HG03039 (cell line): ENCODE measurements around the gene SLC16A4.
"Not testable (repeated sequence)": the region's sequence is repeated elsewhere in the genome, so short reads cannot be mapped to it uniquely, and the experiment has no call there.

Experiments used
- ATAC-seq: cut with Tn5 transposase; IDR thresholded peaks from one replicate; pipeline ENCODE4 v1.9.1; 2021; ENCODE audit warnings: mild to moderate bottlenecking, moderate library complexity; ENCODE audit not compliant: unreplicated experiment

SLC16A4 gene

DNA sequence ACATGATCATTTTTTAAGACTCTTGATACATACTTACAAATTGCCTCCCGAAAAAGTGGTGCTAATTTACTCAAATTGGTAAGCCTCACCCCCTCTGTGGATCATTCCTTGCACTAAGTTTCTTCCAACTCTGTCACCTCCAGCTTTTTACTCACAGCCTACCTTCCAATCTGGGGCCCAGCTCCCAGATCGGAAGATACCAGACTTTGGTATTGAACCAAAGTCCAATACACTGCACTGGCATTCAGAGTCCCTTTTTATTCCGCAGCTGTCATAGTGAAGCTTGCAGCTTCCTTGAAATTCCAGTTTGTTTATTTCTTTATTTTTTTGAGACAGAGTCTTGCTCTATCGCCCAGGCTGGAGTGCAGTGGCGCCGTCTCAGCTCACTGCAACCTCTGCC is 18.5 kb upstream of the SLC16A4 start:
- no peak for ATAC-seq

DNA sequence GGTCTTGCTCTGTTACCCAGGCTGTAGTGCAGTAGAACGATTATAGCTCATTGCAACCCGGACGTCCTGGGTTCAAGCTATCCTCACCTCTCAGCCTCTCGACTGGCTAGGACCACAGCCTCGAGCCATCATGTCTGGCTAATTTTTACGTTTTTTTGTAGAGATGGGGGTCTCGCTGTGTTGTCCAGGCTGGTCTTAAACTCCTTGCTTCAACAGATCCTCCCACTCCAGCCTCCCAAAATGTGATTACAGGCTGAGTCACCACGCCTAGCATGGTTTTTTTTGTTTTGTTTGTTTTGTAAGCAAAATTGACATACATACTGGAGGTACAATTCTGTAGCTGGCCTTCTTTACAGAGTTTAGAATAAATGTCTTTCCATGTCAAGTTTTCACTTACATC is 17.7 kb upstream of the SLC16A4 start:
- no peak for ATAC-seq

DNA sequence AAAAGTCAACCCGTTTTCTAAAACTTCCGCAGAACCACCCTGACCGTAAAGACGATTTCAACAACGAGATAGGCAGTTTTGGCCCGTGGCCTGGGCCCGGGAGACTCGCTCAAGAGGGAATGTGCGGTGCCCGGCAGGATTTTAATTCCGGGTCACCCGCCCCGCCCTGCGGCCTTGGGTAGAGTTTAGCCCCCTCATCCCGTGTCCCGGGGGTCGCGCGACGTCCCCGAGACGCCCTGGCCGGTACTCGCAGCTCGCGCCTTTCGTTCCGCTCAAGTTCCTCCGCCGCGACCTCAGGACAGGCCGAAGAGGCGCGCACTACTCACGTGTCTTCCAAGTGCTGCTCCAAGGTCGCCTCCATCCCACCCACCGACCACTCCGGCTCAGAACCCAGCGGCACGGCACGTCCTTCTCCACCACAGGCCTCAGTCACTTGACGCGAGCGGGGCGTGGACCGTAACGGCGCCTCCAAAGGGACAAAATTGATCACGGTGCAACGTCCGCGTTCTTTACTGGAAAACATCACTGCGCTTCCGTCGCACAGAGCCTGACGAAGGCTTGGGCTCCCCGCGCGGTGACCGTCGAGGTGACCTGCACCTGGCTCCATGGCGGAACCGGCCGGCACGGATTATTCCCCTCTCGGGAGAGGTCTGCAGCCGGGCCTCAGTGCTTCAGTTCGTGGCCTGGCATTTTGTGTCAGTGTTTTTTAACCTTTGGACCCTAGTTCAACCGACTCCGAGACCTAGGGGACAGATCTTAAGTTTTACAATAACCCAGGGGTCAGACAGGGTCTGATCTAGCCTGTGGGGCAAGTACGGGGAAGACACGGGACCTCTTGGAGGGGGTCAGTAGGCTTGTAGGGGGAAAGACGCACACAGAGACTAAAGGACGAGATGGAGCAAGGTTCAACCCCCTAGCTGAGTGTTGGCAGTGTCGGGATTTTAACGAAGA is 16.7 kb upstream of the SLC16A4 start, which contains the start of gene LAMTOR5:
LAMTOR5 (minus strand) TSS at position 435 of the 951 bp plus-strand sequence; CDS start at position 361, 74 bp downstream.
- peak; percentile 79 for ATAC-seq

GRCh38 chr1:110406407-110406806 is 15.6 kb upstream of the SLC16A4 start:
- ATAC-seq, result not testable (repeated sequence)

DNA sequence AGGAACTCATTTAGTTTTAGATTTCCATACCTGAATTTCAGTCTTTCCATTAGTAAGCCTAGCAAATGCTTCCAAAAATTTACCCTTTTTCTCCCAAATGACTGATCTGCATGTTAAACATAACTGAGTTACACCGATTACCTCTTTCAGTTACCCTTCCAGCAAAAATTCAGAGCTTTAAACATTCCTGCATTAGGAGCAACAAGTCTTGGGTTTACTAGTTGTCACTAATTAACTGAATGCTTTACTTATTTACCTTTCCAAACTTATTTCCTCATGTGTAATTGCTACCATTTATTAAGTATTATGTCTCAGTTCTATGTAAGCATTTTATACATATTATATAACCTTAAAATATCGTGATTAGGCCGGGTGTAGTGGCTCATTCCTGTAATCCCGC is 13.6 kb upstream of the SLC16A4 start:
- no peak for ATAC-seq

DNA sequence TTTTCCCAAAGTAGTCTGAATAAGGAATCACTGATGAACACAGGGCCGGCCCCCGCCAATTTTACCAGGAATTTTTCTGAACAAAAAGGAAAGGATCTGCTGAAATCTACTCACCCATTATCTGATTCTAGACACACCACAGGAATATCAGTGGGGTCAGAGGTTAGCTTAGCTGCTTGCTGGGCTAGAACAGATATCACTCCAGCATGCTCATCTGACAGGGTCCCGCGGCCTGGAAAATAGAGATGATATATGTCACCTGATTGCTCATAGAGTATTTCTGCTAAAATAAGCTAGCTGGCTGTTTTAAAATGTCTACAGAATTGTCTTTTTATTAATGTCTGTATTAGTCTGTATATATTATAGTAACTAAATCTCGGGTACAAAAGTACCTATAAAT is 13.0 kb upstream of the SLC16A4 start:
- no peak for ATAC-seq

- not testable (repeated sequence) for ATAC-seq
These were observed 5.6 kb upstream of the SLC16A4 start for GRCh38 chr1:110396259-110396958.

DNA sequence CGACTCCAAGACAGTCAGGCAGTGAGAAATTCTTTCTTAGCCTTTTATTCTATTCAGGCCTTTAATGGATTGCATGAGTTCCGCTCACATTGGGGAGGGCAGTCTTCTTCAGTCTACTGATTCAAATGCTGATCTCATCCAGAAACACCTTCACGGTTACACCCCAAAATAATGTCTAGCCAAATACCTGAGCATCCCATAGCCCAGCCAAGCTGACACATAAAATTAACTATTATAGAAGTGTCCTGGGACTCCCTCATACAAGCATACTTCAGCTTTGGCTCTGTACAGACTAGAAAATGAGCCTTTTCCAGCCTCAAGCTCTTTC is 3.6 kb upstream of the SLC16A4 start:
- ATAC-seq, result no peak

DNA sequence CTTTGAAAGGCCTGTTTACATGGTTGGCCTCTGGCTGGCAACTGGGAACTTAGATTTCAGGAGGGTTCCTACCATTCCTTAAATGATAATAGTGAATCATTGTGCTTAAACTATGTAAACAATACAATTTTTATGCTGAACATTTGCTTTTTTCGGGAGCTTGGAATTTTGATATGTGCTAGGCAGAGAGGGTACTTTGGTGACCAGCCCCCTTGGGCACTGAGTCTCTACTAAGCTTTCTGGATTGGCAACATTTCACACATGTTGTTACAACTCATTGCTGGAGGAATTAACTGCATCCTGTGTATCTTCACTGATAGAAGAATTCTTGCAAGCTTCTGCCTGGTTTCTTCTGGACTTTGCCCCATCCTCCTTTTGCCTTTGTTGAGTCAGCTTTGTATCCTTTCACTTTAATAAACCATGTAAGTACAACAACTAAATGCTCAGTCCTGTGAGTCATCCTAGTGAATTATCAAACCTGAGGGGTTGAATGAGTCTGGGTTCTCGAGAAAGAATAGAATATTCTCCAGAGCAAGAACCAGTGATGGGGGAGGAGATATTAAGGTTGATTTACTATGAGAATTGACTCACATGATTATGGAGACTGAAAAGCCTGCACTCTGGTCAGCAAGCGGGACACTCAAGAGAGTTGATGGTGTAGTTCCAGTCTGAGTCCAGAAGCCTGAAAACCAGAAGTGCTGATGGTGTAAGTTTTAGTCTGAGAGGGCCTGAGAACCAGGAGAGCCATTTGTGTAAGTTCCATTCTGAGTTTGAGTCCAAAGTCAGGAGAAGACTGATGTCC is 3.1 kb upstream of the SLC16A4 start:
- ATAC-seq, result no peak

DNA sequence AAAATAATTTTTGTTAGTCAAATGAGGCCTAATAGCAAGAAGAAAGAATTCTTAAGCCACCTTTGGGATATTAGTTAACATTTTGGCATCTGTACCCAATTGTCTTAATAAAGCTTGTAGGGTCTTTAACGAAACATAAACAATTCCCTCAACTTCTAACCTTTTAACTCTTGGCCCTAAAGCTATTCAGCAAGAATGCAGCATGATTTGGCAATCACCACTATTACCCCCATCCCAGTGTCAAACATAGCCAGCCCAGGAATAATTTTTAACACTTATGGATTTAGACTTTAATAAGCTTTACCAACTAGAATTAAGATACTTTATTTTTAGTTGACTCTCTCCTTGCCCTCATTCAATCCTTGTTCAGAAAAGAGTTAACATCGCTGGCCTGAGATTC is 2.5 kb upstream of the SLC16A4 start:
- ATAC-seq, result no peak

- no peak for ATAC-seq
These were observed 730 bp downstream of the SLC16A4 start for GRCh38 chr1:110390096-110390495.

GRCh38 chr1:110387048-110387754 is 3.6 kb downstream of the SLC16A4 start:
- ATAC-seq, result no peak

- ATAC-seq, result no peak
These were observed 5.5 kb downstream of the SLC16A4 start for GRCh38 chr1:110385369-110385768.

DNA sequence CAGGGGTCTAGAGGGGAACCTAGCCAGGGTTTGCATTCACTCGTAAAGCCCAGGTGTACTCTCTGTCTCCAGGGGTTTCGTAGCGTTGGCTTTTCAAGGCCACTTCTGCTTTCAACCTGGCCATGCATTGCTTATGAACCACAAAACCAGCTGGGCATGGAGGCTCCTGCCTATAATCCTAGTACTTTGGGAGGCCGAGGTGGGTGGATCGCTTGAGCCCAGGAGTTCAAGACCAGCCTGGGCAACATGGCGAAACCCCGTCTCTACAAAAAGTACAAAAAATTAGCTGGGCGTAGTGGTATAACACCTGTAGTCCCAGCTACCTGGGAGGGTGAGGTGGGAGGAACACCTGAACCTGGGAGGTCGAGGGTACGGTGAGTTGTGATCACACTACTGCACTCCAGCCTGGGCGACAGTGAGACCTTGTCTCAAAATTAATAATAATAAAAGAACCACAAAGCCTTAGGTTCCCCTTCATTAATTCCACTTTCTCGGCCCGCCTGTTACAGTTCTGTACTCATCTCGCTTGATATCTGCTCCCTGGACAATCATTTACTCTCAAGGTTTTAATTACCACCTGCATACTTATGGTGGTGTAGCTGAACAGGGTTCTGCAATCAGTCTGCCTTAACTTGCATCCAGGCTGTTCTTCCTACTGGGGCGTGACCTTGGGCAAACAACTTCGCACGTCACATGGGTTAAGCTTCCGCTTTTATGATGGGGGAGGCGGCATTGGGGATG is 6.1 kb downstream of the SLC16A4 start:
- no peak for ATAC-seq

- no peak for ATAC-seq
These were observed 7.4 kb downstream of the SLC16A4 start for GRCh38 chr1:110383251-110383990.

DNA sequence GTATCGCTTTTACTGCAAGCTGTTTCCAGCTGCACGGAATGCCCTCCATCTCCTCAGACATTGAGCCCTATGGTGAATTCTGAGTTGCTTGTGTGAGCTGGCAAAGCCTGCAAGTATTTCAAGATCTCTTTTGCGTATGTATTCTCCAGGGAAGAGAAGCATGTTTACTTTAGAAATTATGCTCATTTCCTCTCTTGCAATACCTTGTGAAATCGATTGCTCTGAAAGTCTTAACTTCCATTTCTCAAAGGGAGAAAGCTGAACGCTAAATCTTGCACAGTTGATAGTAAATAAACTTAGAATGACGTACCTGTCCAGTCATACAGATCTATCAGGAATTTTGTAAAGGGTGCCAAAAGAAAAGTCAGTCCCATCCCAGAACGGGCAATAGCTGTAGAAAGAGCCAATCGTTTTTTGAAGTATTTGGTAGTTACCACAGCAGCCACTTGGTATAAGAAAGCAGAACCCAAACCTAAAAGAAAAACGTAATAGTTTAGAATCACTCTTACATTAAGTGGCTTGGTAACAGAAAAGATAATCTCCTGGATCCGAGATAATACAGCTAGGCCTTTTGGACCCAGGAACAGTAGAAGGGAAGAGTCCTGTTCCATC is 10.0 kb downstream of the SLC16A4 start:
- ATAC-seq, result no peak

DNA sequence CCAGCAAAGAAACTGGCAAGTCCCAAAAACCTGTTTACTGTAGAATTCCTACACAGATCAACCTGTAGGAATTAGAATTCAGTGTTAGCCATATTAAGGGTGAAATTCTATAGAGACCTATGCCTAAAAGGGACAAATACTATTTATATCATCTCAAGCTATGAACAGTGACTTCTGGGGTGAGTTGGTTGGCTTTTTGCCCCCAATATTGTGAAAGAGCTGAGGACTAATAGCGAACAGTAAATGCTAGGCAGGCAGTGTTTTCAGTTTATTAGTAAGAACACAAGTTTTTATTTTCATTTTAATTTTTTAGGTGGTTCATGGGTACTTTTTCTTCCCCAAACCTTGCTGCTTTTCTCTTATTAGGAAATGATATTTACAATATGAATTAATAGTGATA is 15.3 kb downstream of the SLC16A4 start:
- ATAC-seq, result no peak

- ATAC-seq, result no peak
These were observed 20.0 kb downstream of the SLC16A4 start for GRCh38 chr1:110370827-110371226.

GRCh38 chr1:110364221-110364620 is 26.6 kb downstream of the SLC16A4 start:
- ATAC-seq, result no peak
